Measurements from ENCODE around the gene WFDC2. TPM values are rescaled to one million over a fixed set of nuclear protein-coding genes. Genes with fewer than 3 reads are reported as not detected.

WFDC2 gene
- total and polyA plus RNA-seq, 2 donors = 430 TPM; not detected in 1

DNA sequence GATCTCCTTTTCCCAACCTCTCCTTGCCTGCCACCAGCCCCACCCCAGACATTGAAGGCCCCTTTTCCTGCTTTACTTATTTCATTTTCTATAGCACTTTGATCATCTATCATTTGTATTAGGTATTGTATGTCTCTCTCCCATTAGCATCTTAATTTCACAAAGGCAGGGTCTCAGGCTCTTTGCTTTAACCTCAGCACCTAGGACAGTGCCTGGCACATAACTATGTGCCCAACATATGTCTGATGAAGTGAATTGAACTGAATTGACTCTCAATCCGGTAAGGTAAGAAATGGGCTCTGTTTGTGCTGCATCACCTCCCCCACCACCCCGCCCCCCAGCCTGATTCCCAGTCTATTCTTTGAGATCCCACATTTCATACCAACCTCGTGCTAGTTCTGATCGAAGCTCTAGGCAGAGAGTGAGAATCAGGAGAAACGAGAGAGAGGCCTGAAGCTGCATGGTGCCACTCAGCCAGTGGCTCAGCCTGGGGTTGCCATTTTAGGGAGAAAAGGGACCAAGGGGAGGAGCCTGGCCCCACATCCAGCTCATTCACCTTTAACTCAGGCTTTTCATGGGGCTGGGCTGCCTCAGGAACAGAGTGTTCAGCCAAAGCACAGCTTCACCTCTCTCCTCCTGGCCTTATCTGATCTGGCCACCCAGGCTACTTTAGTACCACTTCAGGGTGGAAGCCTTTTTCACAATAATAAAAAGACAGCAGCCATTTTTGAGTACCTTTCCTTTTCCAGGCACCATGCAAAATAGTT lies 45.8 kb downstream of the WFDC2 start, which contains the start of gene SPINT3:
Gene SPINT3, minus strand, starts transcription at position 476 of the 767 bp plus-strand sequence. Its CDS starts 14 bp downstream, at position 462.
- Histone ChIP-seq H3K4me3 (ENCODE audit: low read depth, low read length) (no peak within 1 kb of the TSS), H3K36me3 (ENCODE audit: insufficient read depth) (no peaks in the 10 kb centered on the region), H3K27ac (ENCODE audit: low read depth) (no peak within 1 kb of the TSS), H3K4me1 (ENCODE audit: insufficient read depth) (no peaks in the 10 kb centered on the region)
- WGBS = 60% methylated on average over 5 of the region's 5 CpGs
- no peak for DNase-seq (ENCODE audit: extremely low spot score)

GRCh38 chr20:45518282-45518681 lies 48.7 kb downstream of the WFDC2 start:
- no peak for DNase-seq (ENCODE audit: extremely low spot score)
- 51% methylated on average over 2 of the region's 2 CpGs for WGBS
- no peaks in the 10 kb centered on the region for H3K36me3 ChIP-seq (ENCODE audit: insufficient read depth)
- H3K4me1 ChIP-seq (ENCODE audit: insufficient read depth) = no peaks in the 10 kb centered on the region
- H3K27ac ChIP-seq (ENCODE audit: low read depth) = no peak overlapping the region
- H3K4me3 ChIP-seq (ENCODE audit: low read depth, low read length) = no peak overlapping the region

GRCh38 chr20:45523821-45524220 lies 54.3 kb downstream of the WFDC2 start:
- no peak overlapping the region for H3K4me3 ChIP-seq (ENCODE audit: low read depth, low read length)

DNA sequence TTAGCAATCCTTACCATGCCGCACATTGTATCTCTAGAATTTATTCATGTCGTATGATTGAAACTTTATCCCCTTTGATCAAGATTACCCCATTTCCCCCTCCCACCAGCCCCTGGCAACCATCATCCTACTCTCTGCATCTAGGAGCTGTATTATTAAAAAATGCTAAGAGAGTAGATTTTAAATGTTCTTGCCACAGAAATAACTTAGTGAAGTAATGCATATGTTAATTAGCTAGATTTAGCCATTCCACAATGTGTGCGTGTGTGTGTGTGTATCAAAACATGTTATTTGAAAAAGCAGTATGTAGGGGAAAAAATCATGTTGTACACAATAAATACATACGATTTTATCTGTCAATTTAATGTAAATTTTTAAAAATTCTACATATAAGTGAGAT lies 57.7 kb downstream of the WFDC2 start:
- no peak for DNase-seq (ENCODE audit: extremely low spot score)
- no peaks in the 10 kb centered on the region for H3K4me1 ChIP-seq (ENCODE audit: insufficient read depth)
- 72% methylated on average over 4 of the region's 4 CpGs for WGBS
- no peaks in the 10 kb centered on the region for H3K36me3 ChIP-seq (ENCODE audit: insufficient read depth)
- H3K4me3 ChIP-seq (ENCODE audit: low read depth, low read length) = no peak overlapping the region
- no peak overlapping the region for H3K27ac ChIP-seq (ENCODE audit: low read depth)

More at GRCh38 chr20:45523821-45524220, 54.3 kb downstream of the WFDC2 start:
- 77% methylated on average over 1 of the region's 1 CpG for WGBS
- Histone ChIP-seq H3K4me1 (ENCODE audit: insufficient read depth) (no peaks in the 10 kb centered on the region), H3K36me3 (ENCODE audit: insufficient read depth) (no peaks in the 10 kb centered on the region), H3K27ac (ENCODE audit: low read depth) (no peak overlapping the region)
- no peak for DNase-seq (ENCODE audit: extremely low spot score)

Small RNA genes lying within 50 kb of the gene (small RNA-seq; reads per million reads assigned to genes)
- not detected for gene MIR6812

Other genes starting within 250 kb of the WFDC2 start
- not detected for gene SEMG2, start 248.4 kb upstream of the WFDC2 start, total RNA-seq
- gene SEMG2, start 248.4 kb upstream of the WFDC2 start, polyA plus RNA-seq = not detected
- 6.8 TPM for gene SLPI, start 215.2 kb upstream of the WFDC2 start, total RNA-seq
- 1,815 TPM for gene SLPI, start 215.2 kb upstream of the WFDC2 start, polyA plus RNA-seq
- gene RBPJL, start 162.9 kb upstream of the WFDC2 start, total RNA-seq = not detected
- not detected for gene RBPJL, start 162.9 kb upstream of the WFDC2 start, polyA plus RNA-seq
- gene MATN4, start 161.5 kb upstream of the WFDC2 start, total RNA-seq = 1.5 TPM
- gene MATN4, start 161.5 kb upstream of the WFDC2 start, polyA plus RNA-seq = 0.58 TPM
- 28.9 TPM for gene SDC4, start 121.3 kb upstream of the WFDC2 start, total RNA-seq
- gene SDC4, start 121.3 kb upstream of the WFDC2 start, polyA plus RNA-seq = 110 TPM
- gene SYS1, start 106.6 kb upstream of the WFDC2 start, total RNA-seq = 19.5 TPM
- 39.4 TPM for gene SYS1, start 106.6 kb upstream of the WFDC2 start, polyA plus RNA-seq
- 0.69 TPM for gene TP53TG5, start 91.4 kb upstream of the WFDC2 start, total RNA-seq
- gene TP53TG5, start 91.4 kb upstream of the WFDC2 start, polyA plus RNA-seq = 0.96 TPM
- 15.5 TPM for gene DBNDD2, start 61.5 kb upstream of the WFDC2 start, total RNA-seq
- gene DBNDD2, start 61.5 kb upstream of the WFDC2 start, polyA plus RNA-seq = 194 TPM
- gene PIGT, start 53.6 kb upstream of the WFDC2 start, total RNA-seq = 30.5 TPM
- gene PIGT, start 53.6 kb upstream of the WFDC2 start, polyA plus RNA-seq = 121 TPM
- gene SPINT3, start 45.9 kb downstream of the WFDC2 start, total RNA-seq = not detected
- not detected for gene SPINT3, start 45.9 kb downstream of the WFDC2 start, polyA plus RNA-seq
- gene WFDC6, start 69.7 kb downstream of the WFDC2 start, total RNA-seq = not detected
- gene WFDC6, start 69.7 kb downstream of the WFDC2 start, polyA plus RNA-seq = not detected
- not detected for gene EPPIN, start 77.6 kb downstream of the WFDC2 start, total RNA-seq
- not detected for gene EPPIN, start 77.6 kb downstream of the WFDC2 start, polyA plus RNA-seq
- not detected for gene WFDC8, start 109.5 kb downstream of the WFDC2 start, total RNA-seq
- gene WFDC8, start 109.5 kb downstream of the WFDC2 start, polyA plus RNA-seq = not detected
- gene WFDC10A, start 160.0 kb downstream of the WFDC2 start, total RNA-seq = not detected
- gene WFDC10A, start 160.0 kb downstream of the WFDC2 start, polyA plus RNA-seq = not detected
- gene WFDC9, start 161.5 kb downstream of the WFDC2 start, total RNA-seq = not detected
- not detected for gene WFDC9, start 161.5 kb downstream of the WFDC2 start, polyA plus RNA-seq
- not detected for gene WFDC11, start 200.5 kb downstream of the WFDC2 start, total RNA-seq
- not detected for gene WFDC11, start 200.5 kb downstream of the WFDC2 start, polyA plus RNA-seq
- 0.37 TPM for gene WFDC13, start 232.3 kb downstream of the WFDC2 start, total RNA-seq
- 0.14 TPM for gene WFDC13, start 232.3 kb downstream of the WFDC2 start, polyA plus RNA-seq
- not detected for gene WFDC10B, start 235.3 kb downstream of the WFDC2 start, total RNA-seq
- gene WFDC10B, start 235.3 kb downstream of the WFDC2 start, polyA plus RNA-seq = 6.9 TPM